ENCODE results near the gene CWF19L2.

CWF19L2 gene

GRCh38 chr11:107293677-107294344 is 163.8 kb downstream of the CWF19L2 start:
- no peak overlapping the region for H3K4me3 ChIP-seq (ENCODE audit: control insufficient read depth, low read depth, low read length)
- no peak for DNase-seq (ENCODE audit: low read depth)
- no peak for TF ChIP-seq CTCF (IDR thresholded peaks at IDR 0.05; ENCODE audit: control insufficient read depth, insufficient read depth, low read depth, low read length, missing control alignments)

GRCh38 chr11:107282195-107282594 is 175.4 kb downstream of the CWF19L2 start:
- no peak for DNase-seq (ENCODE audit: low read depth)
- TF ChIP-seq CTCF (IDR thresholded peaks at IDR 0.05; ENCODE audit: control insufficient read depth, insufficient read depth, low read depth, low read length, missing control alignments): no peak
- no peak overlapping the region for H3K4me3 ChIP-seq (ENCODE audit: control insufficient read depth, low read depth, low read length)
